ENCODE results near the gene MUC4. TPM values are rescaled to one million over a fixed set of nuclear protein-coding genes. Genes with fewer than 3 reads are reported as not detected.

The MUC4 gene
- total RNA-seq, 6 experiments from 2014 or later, result not detected

DNA sequence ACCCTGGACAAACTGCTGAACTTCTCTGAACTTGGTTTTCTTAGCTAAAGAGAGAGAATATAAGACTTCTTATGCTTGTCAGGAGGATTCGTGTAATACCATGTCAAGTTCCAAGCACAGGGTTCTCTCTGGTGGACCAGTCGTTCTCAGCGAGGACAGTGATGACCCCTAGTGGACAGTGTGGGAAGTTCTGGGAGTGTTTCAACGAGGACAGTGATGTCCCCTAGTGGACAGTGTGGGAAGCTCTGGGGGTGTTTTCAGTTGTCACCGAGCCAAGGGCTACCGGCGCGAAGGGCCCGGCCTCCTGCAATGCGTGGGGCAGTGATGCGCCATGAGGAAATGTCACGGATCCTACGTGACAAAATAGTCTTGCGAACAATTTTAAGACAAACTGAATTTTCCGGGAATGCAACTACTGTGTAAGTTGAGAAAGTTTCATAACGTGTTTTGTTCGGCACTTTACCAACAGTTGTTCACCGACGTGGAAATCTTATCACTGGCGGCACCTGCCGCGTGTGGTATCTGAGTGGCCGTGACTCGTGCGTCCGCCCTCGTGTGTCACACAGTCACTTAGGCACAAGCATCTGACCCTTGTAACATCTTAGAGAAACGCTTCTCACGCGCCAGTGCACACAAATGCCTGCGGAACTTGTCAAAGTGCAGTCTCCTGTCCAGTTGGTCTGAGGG is 39.3 kb upstream of the MUC4 start:
- DNase-seq, result peak; percentile 85
- Mint-ChIP-seq H3K27me3 (ENCODE audit: insufficient read depth) (peaks cover 6% of the 10 kb centered on the region; the same call in 1 of the 2 replicates), H3K9me3 (no peaks in the 10 kb centered on the region), H3K36me3 (ENCODE audit: low read depth) (no peaks in the 10 kb centered on the region), H3K27ac (no peak overlapping the region), H3K4me3 (peak overlapping the region; percentile 46; the same call in 1 of the 2 replicates), H3K4me1 (ENCODE audit: low read depth) (peaks cover 27% of the 10 kb centered on the region; the same call in 1 of the 2 replicates)
- TF ChIP-seq, protein P1, sequence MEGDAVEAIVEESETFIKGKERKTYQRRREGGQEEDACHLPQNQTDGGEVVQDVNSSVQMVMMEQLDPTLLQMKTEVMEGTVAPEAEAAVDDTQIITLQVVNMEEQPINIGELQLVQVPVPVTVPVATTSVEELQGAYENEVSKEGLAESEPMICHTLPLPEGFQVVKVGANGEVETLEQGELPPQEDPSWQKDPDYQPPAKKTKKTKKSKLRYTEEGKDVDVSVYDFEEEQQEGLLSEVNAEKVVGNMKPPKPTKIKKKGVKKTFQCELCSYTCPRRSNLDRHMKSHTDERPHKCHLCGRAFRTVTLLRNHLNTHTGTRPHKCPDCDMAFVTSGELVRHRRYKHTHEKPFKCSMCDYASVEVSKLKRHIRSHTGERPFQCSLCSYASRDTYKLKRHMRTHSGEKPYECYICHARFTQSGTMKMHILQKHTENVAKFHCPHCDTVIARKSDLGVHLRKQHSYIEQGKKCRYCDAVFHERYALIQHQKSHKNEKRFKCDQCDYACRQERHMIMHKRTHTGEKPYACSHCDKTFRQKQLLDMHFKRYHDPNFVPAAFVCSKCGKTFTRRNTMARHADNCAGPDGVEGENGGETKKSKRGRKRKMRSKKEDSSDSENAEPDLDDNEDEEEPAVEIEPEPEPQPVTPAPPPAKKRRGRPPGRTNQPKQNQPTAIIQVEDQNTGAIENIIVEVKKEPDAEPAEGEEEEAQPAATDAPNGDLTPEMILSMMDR (IDR thresholded peaks at IDR 0.05), result peak; percentile 100

- TF ChIP-seq, protein P1 (IDR thresholded peaks at IDR 0.05), result no peak
- no peaks in the 10 kb centered on the region for H3K9me3 Mint-ChIP-seq
- peaks cover 6% of the 10 kb centered on the region; the same call in 1 of the 2 replicates for H3K27me3 Mint-ChIP-seq (ENCODE audit: insufficient read depth)
- no peak overlapping the region for H3K4me3 Mint-ChIP-seq
- peaks cover 27% of the 10 kb centered on the region; the same call in 1 of the 2 replicates for H3K4me1 Mint-ChIP-seq (ENCODE audit: low read depth)
- DNase-seq, result no peak
- no peaks in the 10 kb centered on the region for H3K36me3 Mint-ChIP-seq (ENCODE audit: low read depth)
- H3K27ac Mint-ChIP-seq, result no peak overlapping the region
Measured at GRCh38 chr3:195849322-195850074, 37.8 kb upstream of the MUC4 start.

- H3K9me3 Mint-ChIP-seq, result no peaks in the 10 kb centered on the region
- H3K36me3 Mint-ChIP-seq (ENCODE audit: low read depth), result no peaks in the 10 kb centered on the region
- H3K27ac Mint-ChIP-seq, result no peak overlapping the region
- peaks cover 27% of the 10 kb centered on the region; the same call in 1 of the 2 replicates for H3K4me1 Mint-ChIP-seq (ENCODE audit: low read depth)
- TF ChIP-seq, protein P1 (IDR thresholded peaks at IDR 0.05), result no peak
- peak; percentile 38 for DNase-seq
- 0 out of 2 replicates have a peak, but pooled peaks cover 2% of the 10 kb centered on the region for H3K27me3 Mint-ChIP-seq (ENCODE audit: insufficient read depth)
- H3K4me3 Mint-ChIP-seq, result no peak overlapping the region
Measured at GRCh38 chr3:195847055-195847950, 35.6 kb upstream of the MUC4 start.

- no peak overlapping the region for H3K4me3 Mint-ChIP-seq
- no peaks in the 10 kb centered on the region for H3K36me3 Mint-ChIP-seq (ENCODE audit: low read depth)
- DNase-seq, result no peak
- H3K27ac Mint-ChIP-seq, result no peak overlapping the region
- TF ChIP-seq, protein P1 (IDR thresholded peaks at IDR 0.05), result no peak
- H3K27me3 Mint-ChIP-seq (ENCODE audit: insufficient read depth), result no peaks in the 10 kb centered on the region
- H3K9me3 Mint-ChIP-seq, result no peaks in the 10 kb centered on the region
- H3K4me1 Mint-ChIP-seq (ENCODE audit: low read depth), result peaks cover 22% of the 10 kb centered on the region; the same call in 1 of the 2 replicates
Measured at GRCh38 chr3:195845483-195845882, 33.8 kb upstream of the MUC4 start.

- H3K27me3 Mint-ChIP-seq (ENCODE audit: insufficient read depth), result peaks cover under 1% of the 10 kb centered on the region; the same call in 1 of the 2 replicates
- H3K27ac Mint-ChIP-seq, result no peak overlapping the region
- no peaks in the 10 kb centered on the region for H3K36me3 Mint-ChIP-seq (ENCODE audit: low read depth)
- no peaks in the 10 kb centered on the region for H3K9me3 Mint-ChIP-seq
- H3K4me3 Mint-ChIP-seq, result no peak overlapping the region
- peaks cover 22% of the 10 kb centered on the region; the same call in 1 of the 2 replicates for H3K4me1 Mint-ChIP-seq (ENCODE audit: low read depth)
- TF ChIP-seq, protein P1 (IDR thresholded peaks at IDR 0.05), result no peak
- DNase-seq, result no peak
Measured at GRCh38 chr3:195844671-195845218, 33.0 kb upstream of the MUC4 start.
